GM21360 (cell line): ENCODE measurements around the gene PACSIN3.

Source experiments
- ATAC-seq: cut with Tn5 transposase; IDR thresholded peaks from one replicate; pipeline ENCODE4 v1.9.1; 2021; ENCODE audit warnings: mild to moderate bottlenecking, moderate library complexity; ENCODE audit not compliant: unreplicated experiment

The PACSIN3 gene

GRCh38 chr11:47177229-47177845 lies 8.9 kb downstream of the PACSIN3 start:
- ATAC-seq = peak; percentile 44

- peak; percentile 79 for ATAC-seq
Observed at GRCh38 chr11:47176328-47177228, 9.7 kb downstream of the PACSIN3 start, which contains the start of gene ARFGAP2. TSS of gene ARFGAP2 (minus strand) at chr11:47176879. CDS start at chr11:47176853, 26 bp downstream.

GRCh38 chr11:47175746-47176327 lies 10.4 kb downstream of the PACSIN3 start:
- ATAC-seq = no peak

GRCh38 chr11:47172740-47173336 lies 13.4 kb downstream of the PACSIN3 start:
- ATAC-seq = no peak

GRCh38 chr11:47171856-47172255 lies 14.4 kb downstream of the PACSIN3 start:
- no peak for ATAC-seq

- ATAC-seq = no peak
Observed at GRCh38 chr11:47171061-47171838, 15.0 kb downstream of the PACSIN3 start.

GRCh38 chr11:47166368-47166767 lies 19.9 kb downstream of the PACSIN3 start:
- ATAC-seq = no peak

GRCh38 chr11:47165253-47165840 lies 20.9 kb downstream of the PACSIN3 start:
- ATAC-seq = no peak

- ATAC-seq = no peak
Observed at GRCh38 chr11:47164321-47164720, 21.9 kb downstream of the PACSIN3 start.

- ATAC-seq = no peak
Observed at GRCh38 chr11:47163898-47164297, 22.3 kb downstream of the PACSIN3 start.

GRCh38 chr11:47163193-47163592 lies 23.0 kb downstream of the PACSIN3 start:
- ATAC-seq = no peak

GRCh38 chr11:47162426-47162825 lies 23.8 kb downstream of the PACSIN3 start:
- ATAC-seq = no peak

GRCh38 chr11:47161890-47162289 lies 24.3 kb downstream of the PACSIN3 start:
- no peak for ATAC-seq

GRCh38 chr11:47161134-47161854 lies 24.9 kb downstream of the PACSIN3 start:
- peak; percentile 57 for ATAC-seq

- ATAC-seq = no peak
Observed at GRCh38 chr11:47160753-47161133, 25.5 kb downstream of the PACSIN3 start.

- ATAC-seq = no peak
Observed at GRCh38 chr11:47158242-47158641, 28.0 kb downstream of the PACSIN3 start.

GRCh38 chr11:47157805-47158204 lies 28.4 kb downstream of the PACSIN3 start:
- ATAC-seq = no peak

GRCh38 chr11:47156951-47157350 lies 29.3 kb downstream of the PACSIN3 start:
- no peak for ATAC-seq

- no peak for ATAC-seq
Observed at GRCh38 chr11:47156333-47156732, 29.9 kb downstream of the PACSIN3 start.

GRCh38 chr11:47155879-47156278 lies 30.4 kb downstream of the PACSIN3 start:
- ATAC-seq = no peak
